Lung (tissue), 12 donors: ENCODE results near the gene C22orf39. TPM values are rescaled to one million over a fixed set of nuclear protein-coding genes. Genes with fewer than 3 reads are reported as not detected.

Experiments used
- ATAC-seq: fragments of 200-7000 bp; cut with Tn5 transposase; one replicate; pipeline ENCODE4 v1.9.1; 2020; ENCODE audit warnings: moderate number of reproducible peaks; ENCODE audit not compliant: insufficient read depth, low FRiP score
- DNase-seq, 3 donors: peaks; one replicate each; pipeline ENCODE4 v3.0.0-alpha.2; 2013 to 2017
- H3K27ac ChIP-seq, 2 donors: one replicate each; pipeline ENCODE4 v1.5.1; 2013; ENCODE audit warnings: mild to moderate bottlenecking in 2 of 2, moderate library complexity in 2 of 2, control low read depth in 1 of 2, inconsistent platforms in 1 of 2, low read depth in 1 of 2, low read length in 1 of 2
- H3K27me3 ChIP-seq, 3 donors: one replicate each; pipeline ENCODE4 v1.5.1; 2013; ENCODE audit warnings: low read length in 2 of 3; ENCODE audit not compliant: control insufficient read depth in 3 of 3, insufficient read depth in 3 of 3
- H3K36me3 ChIP-seq, 4 donors: one replicate each; pipeline ENCODE4 v1.5.1; 2013; ENCODE audit warnings: low read length in 4 of 4, mild to moderate bottlenecking in 1 of 4, moderate library complexity in 1 of 4; ENCODE audit not compliant: control insufficient read depth in 4 of 4, insufficient read depth in 4 of 4
- H3K4me1 ChIP-seq, 5 donors: one replicate each; pipeline ENCODE4 v1.5.1; 2013; ENCODE audit warnings: low read length in 5 of 5, mild to moderate bottlenecking in 2 of 5, moderate library complexity in 1 of 5; ENCODE audit not compliant: control insufficient read depth in 5 of 5, insufficient read depth in 5 of 5
- H3K4me3 ChIP-seq: one replicate; pipeline ENCODE4 v1.5.1; 2013; ENCODE audit warnings: mild to moderate bottlenecking, control low read depth, moderate library complexity
- H3K9ac ChIP-seq, 2 donors: one replicate each; pipeline ENCODE4 v1.5.1; 2013; ENCODE audit warnings: low read length in 2 of 2, control low read depth in 1 of 2; ENCODE audit not compliant: insufficient read depth in 1 of 2
- H3K9me3 ChIP-seq, 4 donors: one replicate each; pipeline ENCODE4 v1.5.1; 2013; ENCODE audit warnings: low read length in 3 of 4, mild to moderate bottlenecking in 1 of 4, moderate library complexity in 1 of 4; ENCODE audit not compliant: control insufficient read depth in 4 of 4, insufficient read depth in 3 of 4
- WGBS, 2 donors: extraction: QIAGEN DNeasy Blood & Tissue Kit; methylation state at CpG; one replicate each; pipeline ENCODE4 v1.1.7; 2013; 5-methylcytosine and 5-hydroxymethylcytosine counted together
- polyA plus RNA-seq, 2 donors: library from polyadenylated mRNA; stranded (reverse); fragments of 200-250 nt; gene quantifications; one replicate each; pipeline ENCODE4 v1.2.1, GENCODE V29; 2013
- total RNA-seq, 2 donors: library from RNA; depleted of rRNA in 1 of 2; stranded (reverse); fragments of >200 nt in 1 of 2; gene quantifications; one replicate each; pipeline ENCODE4 v1.2.1, GENCODE V29; 2014 to 2021
- TF ChIP-seq, protein P1 (sequence below): IDR thresholded peaks from 2 replicates; pipeline ENCODE4 v1.5.1; 2012; ENCODE audit warnings: mild to moderate bottlenecking; ENCODE audit errors: control extremely low read depth, extremely low read depth
- donor health status: control.
- donor health status: control.
- donor health status: Bipolar disorder and iron deficiency.
- donor health status: healthy.
- donor health status: DM: yes; HTN: yes; CAD: no.

The C22orf39 gene
- total and polyA plus RNA-seq, 4 donors: 24.2 to 39.9 (median 28.6) TPM

DNA sequence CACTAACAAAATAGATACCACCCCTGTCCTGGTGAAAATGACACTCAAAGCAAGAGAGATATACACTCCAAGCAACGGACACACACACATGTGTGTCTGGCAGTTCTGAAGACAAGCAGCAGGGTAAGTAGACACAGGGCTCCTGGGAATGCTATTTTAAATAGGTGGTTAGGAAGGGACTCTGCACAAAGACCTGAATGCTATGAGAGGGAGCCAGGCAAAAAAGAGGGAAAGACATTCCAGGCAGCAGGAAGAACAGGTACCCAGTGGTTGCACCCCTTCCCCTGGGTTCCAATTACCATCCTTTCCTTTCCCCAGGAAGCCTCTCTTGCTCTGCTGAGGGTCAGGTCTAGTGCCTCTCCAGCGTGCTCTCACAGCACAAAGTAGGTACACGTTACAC, 28.5 kb upstream of the C22orf39 start:
- Histone ChIP-seq H3K27ac (no peak overlapping the region), H3K4me3 (no peak overlapping the region), H3K36me3 (peaks cover 10 to 30% (median 13%) of the 10 kb centered on the region in 4 donors), H3K4me1 (peaks cover 0 to 21% (median 3%) of the 10 kb centered on the region in 5 donors), H3K9ac (no peak overlapping the region), H3K27me3 (no peaks in the 10 kb centered on the region), H3K9me3 (no peaks in the 10 kb centered on the region)
- ATAC-seq: no peak
- TF ChIP-seq, protein P1, sequence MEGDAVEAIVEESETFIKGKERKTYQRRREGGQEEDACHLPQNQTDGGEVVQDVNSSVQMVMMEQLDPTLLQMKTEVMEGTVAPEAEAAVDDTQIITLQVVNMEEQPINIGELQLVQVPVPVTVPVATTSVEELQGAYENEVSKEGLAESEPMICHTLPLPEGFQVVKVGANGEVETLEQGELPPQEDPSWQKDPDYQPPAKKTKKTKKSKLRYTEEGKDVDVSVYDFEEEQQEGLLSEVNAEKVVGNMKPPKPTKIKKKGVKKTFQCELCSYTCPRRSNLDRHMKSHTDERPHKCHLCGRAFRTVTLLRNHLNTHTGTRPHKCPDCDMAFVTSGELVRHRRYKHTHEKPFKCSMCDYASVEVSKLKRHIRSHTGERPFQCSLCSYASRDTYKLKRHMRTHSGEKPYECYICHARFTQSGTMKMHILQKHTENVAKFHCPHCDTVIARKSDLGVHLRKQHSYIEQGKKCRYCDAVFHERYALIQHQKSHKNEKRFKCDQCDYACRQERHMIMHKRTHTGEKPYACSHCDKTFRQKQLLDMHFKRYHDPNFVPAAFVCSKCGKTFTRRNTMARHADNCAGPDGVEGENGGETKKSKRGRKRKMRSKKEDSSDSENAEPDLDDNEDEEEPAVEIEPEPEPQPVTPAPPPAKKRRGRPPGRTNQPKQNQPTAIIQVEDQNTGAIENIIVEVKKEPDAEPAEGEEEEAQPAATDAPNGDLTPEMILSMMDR: no peak
- DNase-seq: no peak
- WGBS, 2 donors: 75 to 77% methylated on average over 3 of the region's 3 CpGs

DNA sequence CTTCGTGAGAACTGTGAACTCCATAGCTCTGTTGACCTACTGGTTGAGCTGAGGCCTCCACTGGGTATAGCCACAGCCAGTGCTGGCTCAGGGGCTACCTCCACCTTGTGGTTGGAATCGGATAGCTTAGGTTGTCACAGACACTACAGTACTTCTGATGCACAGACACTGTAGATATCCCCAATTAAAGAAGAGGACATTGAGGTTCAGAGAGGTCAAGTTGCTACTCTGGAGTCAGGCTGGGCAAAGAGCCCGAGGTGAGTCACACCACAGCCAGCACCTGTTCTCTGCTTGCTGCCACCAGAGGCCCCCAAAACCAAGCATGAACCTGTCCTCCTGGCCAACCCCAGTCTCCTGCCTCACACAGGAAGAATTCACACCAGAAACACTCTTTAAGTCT, 26.1 kb upstream of the C22orf39 start:
- Histone ChIP-seq H3K9ac (no peak overlapping the region), H3K36me3 (peaks cover 18 to 51% (median 22%) of the 10 kb centered on the region in 4 donors)
- WGBS, 2 donors: 88 to 93% methylated on average over 3 of the region's 3 CpGs

DNA sequence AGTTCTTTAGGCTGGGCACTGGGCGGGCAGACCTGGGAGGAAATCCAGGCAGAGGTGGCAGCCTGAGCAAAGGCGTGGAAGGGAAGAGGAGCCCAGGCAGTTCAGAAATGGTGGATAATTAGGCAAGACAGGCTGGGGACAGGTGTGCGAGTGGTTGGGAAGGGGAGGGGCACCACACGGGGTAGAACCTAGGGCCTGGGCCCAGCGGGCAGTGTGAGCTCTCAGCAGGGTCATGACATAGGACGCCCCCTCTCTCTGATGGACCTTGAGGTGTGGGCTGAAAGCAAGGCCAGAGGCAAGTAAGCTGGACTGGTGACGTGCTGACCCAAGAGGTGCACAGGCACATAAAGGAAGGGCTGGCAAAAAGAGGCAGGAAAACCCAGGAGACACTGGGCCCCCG, 24.7 kb upstream of the C22orf39 start:
- peaks cover 24 to 61% (median 26%) of the 10 kb centered on the region in 4 donors for H3K36me3 ChIP-seq
- no peaks in the 10 kb centered on the region for H3K9me3 ChIP-seq
- no peak overlapping the region for H3K9ac ChIP-seq
- H3K4me3 ChIP-seq: no peak overlapping the region
- WGBS, 2 donors: 95% methylated on average over 8 of the region's 8 CpGs
- TF ChIP-seq, protein P1: no peak
- DNase-seq (no peak), ATAC-seq (no peak)
- peaks cover 0 to 2% (median 0%) of the 10 kb centered on the region in 5 donors for H3K4me1 ChIP-seq
- no peaks in the 10 kb centered on the region for H3K27me3 ChIP-seq
- no peak overlapping the region for H3K27ac ChIP-seq

More for the DNA sequence above, 26.1 kb upstream of the C22orf39 start:
- Histone ChIP-seq H3K4me3 (no peak overlapping the region), H3K4me1 (peaks cover 0 to 10% (median 1%) of the 10 kb centered on the region in 5 donors), H3K9me3 (no peaks in the 10 kb centered on the region), H3K27ac (no peak overlapping the region), H3K27me3 (no peaks in the 10 kb centered on the region)
- TF ChIP-seq, protein P1: no peak
- no peak for ATAC-seq
- no peak for DNase-seq

DNA sequence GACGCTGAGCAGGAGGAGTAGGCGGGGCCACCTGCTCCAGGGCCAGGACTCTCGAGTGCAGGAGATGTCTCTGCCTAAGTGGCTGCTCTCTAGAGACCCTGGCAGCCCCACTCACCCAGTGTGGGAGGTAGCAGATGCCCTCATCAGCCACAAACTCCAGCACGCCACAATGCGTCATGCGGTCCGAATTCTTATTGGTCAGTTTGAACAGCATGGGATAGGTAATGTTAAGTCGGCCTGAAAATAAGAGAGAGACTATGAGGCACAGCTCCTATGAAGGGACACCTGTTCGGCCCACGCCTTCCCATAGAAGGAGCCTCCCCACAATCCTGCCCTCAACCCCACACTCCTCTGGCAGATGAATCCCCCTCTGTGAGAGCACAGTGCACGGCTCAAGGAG, 24.1 kb upstream of the C22orf39 start:
- H3K36me3 ChIP-seq: peaks cover 24 to 67% (median 32%) of the 10 kb centered on the region in 4 donors
- ATAC-seq: no peak

More for the DNA sequence above, 24.1 kb upstream of the C22orf39 start:
- Histone ChIP-seq H3K4me3 (no peak overlapping the region), H3K27me3 (no peaks in the 10 kb centered on the region), H3K27ac (no peak overlapping the region), H3K9me3 (no peaks in the 10 kb centered on the region), H3K4me1 (peaks cover 0 to 1% (median 0%) of the 10 kb centered on the region in 5 donors), H3K9ac (no peak overlapping the region)
- TF ChIP-seq, protein P1: no peak
- WGBS, 2 donors: 92 to 96% methylated on average over 11 of the region's 11 CpGs
- DNase-seq: no peak
